GM18861 (cell line): Measurements from ENCODE around the gene SSH3.
"Not testable (repeated sequence)": the region's sequence is repeated elsewhere in the genome, so short reads cannot be mapped to it uniquely, and the experiment has no call there.

ENCODE experiments used
- ATAC-seq: cut with Tn5 transposase; IDR thresholded peaks from one replicate; pipeline ENCODE4 v1.9.1; 2021; ENCODE audit not compliant: unreplicated experiment

Gene SSH3

GRCh38 chr11:67310246-67311050 lies 7.1 kb downstream of the SSH3 start:
- ATAC-seq: no peak

DNA sequence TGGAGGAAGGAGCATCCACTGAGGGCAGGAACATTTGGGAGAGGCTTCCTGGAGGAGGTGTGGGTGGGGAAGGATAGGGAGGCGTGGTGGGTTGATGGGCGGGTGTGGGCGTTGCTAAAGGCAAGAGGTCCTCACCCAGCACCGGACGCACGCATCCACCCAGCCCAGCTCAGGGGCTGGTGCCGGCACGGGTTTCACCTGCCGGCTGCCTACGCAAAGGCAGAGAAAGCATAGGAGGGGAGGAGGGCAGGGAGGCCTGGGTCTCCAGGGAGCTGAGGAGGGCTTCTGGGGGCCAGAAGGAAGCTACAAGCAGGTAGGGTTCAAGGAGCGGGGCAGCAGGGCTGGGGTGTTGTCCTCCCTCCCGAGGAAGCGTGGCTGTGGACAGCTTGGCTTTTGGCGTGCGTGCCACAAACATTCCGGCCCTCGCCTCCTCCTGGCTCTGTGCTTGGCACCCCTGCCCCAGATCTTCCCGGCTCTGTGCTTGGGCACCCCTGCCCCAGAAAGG lies 7.8 kb downstream of the SSH3 start:
- no peak for ATAC-seq

DNA sequence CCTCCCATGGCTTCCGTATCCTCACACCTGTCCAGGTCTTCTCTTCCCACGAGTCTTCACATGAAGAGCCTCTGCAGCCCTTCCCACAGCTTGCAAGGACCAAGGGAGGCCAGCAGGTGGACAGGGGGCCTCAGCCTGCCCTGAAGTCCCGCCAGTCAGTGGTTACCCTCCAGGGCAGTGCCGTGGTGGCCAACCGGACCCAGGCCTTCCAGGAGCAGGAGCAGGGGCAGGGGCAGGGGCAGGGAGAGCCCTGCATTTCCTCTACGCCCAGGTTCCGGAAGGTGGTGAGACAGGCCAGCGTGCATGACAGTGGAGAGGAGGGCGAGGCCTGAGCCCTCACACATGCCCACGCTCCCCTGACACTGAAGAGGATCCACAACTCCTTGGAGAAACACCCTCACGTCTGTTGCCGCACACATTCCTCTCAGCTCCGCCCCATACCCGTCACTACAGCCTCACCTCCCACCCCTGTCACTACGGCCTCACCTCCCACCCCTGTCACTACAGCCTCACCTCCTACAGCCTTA lies 8.3 kb downstream of the SSH3 start:
- no peak for ATAC-seq

- no peak for ATAC-seq
These were observed 9.1 kb downstream of the SSH3 start for GRCh38 chr11:67312187-67313021.

DNA sequence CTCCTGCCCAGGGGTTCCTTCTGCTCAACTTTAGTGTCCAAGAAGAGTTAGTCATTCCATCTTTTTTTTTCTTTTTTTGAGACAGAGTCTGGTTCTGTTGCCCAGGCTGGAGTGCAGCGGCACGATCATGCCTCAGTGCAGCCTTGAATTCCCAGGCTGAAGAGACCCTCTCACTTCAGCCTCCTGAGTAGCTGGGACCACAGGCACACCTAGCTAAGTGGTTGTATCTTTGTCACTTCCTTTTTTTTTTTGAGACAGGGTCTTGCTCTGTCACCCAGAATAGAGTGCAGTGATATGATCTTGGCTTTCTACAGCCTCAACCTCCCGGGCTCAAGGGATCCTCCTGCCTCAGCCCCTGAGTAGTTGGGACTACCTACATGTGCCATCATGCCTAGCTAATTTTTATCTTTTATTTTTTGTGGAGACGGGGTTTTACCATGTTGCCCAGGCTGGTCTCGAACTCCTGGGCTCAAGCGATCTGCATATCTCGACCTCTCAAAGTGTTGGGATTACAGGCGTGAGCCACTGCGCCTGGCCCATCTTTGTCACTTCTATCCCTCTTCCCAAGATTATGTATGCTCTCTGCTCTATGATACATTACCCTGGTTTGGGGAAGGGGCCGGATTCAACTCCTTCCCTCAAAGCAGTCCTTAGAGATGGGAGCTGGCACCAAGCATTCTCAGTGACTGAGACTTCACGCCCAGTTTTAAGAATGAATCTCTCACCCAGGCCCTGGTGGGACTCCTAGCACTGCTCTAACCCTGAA lies 10.0 kb downstream of the SSH3 start:
- no peak for ATAC-seq

GRCh38 chr11:67314218-67314617 lies 10.9 kb downstream of the SSH3 start:
- ATAC-seq: no peak

- ATAC-seq: no peak
These were observed 12.1 kb downstream of the SSH3 start for GRCh38 chr11:67315325-67315909.

DNA sequence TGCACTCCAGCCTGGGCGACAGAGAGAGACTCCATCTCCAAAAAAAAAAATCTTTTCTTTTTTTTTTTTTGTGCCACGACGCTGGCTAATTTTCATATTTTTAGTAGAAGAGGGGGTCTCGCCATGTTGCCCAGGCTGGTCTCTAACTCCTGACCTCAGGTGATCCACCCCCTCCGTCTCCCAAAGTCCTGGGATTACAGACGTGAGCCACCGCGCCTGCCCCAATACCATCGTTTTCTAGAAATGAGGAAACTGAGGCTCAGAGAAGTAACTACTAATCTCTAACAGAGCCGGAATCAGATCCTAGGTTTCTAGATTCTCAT lies 13.5 kb downstream of the SSH3 start:
- ATAC-seq: no peak

DNA sequence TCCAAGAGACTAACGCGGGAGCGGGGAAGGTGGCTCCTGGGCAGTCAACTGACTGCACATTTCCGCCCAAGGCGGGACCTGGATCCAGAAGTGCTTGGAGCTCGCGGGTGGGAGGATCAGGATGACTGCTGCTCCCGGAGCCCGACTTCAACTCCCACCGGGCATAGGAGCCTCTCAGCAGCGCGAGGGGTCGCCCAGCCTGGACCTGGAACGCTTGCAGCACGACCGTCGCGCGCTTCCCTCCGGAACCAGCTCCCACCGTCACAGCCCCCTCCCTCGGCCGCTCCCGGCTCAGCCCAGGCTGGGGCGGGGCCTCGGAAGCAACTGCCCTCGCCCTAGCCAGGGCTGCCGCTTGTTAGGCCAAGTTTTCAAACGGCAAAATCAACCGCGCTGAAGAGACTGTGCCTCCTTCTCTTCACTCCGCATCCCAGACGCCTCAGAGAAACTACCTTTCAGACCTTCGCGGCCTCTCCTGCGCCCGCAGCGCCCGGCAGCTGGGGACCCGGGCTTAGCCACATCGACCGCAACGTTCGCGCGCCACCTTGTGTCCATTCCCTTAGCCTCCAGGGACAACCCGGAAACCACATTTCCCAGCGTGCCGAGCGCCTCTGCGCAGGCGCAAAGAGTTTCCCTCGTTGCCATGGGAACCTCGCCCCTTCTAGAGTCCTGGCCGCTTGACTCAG lies 14.0 kb downstream of the SSH3 start:
- ATAC-seq: peak; percentile 81

- no peak for ATAC-seq
These were observed 14.7 kb downstream of the SSH3 start for GRCh38 chr11:67317888-67318555.

- not testable (repeated sequence) for ATAC-seq
These were observed 15.5 kb downstream of the SSH3 start for GRCh38 chr11:67318876-67319275.

DNA sequence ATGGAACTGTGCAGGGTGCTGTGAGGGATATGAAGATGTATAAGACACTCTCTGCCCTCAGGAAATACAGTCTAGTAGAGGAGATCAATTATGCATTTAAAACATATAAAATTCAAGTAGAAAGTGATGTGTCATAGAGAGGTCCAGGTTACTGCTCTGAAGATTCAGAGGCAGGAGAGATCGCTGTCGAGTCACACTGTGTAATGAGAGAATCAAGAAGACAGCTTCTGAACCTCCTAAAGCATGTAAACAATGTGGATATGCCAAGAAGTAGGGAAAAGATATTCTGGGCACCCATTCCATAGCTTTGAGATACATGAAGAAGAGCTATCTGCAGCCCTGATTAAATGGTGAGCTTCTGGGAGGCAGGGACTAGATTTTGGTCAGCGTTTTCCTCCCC lies 16.7 kb downstream of the SSH3 start:
- ATAC-seq: no peak

DNA sequence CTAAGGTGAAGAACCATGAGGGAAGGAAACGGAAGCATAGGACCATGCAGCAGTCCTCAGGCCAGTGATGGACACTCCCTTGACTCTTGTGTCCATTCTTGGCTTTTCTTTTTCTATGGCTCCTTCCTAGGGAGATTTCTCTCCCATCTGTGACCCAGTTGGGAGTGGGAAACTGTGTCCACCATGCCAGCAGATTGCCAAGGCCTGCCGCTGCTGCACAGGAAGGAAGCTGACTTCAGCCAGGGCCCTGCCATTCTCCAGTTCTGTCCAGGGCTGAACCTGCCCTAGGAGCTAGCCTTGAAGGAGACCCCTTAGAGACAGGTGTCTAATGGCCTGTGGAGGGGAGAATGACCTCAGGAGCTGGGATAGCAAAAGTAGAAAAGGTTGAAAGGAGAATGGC lies 17.4 kb downstream of the SSH3 start:
- ATAC-seq: no peak

DNA sequence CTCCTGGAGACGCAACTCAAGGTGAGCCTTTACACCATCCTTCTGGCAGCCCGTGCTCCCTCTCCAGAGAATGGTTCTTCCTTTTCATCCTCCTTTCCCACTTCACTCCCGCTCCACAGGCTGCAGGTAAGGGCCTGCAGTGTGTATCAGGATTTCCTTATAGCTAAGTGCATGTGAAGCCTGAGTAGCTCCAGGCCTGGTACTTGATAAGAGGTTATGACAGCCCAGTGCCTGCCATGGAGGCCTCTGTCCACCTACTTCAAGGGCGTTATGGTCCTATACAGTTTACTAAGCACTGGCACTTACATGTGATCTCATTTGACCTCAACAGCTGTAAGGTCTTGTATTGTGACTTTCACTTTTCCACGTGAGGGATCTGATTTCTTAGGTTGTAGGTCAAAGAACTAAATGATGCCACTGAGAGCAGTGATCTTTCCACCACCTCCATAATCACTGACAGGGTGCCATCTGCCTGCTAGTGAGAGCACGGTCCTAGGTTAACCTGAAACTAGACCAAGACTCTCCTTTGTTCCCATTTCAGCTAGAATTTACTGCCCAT lies 18.1 kb downstream of the SSH3 start:
- ATAC-seq: no peak

DNA sequence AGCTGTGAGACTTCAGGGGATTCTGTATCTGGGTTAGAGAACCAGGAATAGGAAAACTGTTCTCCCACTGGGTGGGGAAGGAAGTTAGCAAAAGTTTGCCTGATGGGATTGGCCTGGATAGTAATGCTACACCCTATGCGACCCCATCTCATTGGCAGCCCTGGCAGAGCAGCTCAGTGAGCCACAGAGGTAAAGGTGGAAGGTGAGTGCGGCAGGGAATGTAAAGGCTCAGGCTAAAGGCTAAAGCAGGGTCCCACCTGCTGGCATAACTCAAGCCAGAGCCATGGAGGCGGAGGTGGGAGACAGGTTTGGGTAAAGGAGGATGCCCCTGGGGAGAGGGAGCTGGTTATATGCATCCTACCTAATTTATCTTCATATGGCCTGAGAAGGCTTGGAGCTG lies 18.7 kb downstream of the SSH3 start:
- no peak for ATAC-seq

- no peak for ATAC-seq
These were observed 20.2 kb downstream of the SSH3 start for GRCh38 chr11:67323526-67323925.

DNA sequence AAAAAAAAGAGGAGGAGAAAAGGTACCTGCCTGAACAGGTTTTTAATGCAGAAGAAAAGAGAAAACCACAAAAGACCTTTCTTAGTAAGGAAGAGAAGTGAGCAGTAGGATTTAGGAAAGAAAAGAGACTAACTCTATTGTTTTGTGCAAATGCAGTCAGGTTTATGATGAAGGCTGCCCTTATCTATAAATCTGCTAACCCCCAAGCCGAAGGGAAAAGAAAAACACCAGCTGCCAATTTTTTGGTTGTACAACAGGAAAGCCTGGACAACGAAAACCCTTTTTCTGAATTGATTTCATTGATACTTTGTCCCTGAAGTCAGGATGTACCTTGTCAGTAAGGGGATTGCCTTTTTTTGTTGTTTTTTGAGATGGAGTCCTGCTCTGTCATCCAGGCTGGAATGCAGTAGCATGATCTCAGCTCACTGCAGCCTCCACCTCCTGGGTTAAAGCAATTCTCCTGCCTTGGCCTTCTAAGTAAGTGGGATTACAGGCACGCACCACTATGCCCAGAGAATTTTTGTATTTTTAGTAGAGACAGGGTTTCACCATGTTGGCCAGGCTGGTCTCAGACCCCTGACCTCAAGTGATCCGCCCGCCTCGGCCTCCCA lies 28.9 kb downstream of the SSH3 start:
- ATAC-seq: no peak

DNA sequence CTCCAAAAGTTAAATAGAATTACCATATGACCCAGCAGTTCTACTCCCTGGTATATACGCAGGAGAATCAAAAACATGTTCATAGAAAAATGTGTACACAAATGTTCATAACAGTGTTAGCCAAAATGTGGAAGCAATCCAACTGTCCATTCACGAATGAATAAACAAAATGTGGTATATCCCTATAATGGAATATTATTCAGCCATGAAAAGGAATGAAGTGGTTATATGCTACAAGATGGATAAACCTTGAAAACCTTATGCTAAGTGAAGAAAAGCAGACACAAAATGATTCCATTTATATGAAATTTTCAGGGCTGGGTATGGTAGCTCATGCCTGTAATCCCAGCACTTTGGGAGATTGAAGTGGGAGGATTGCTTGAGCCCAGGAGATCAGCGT lies 33.9 kb downstream of the SSH3 start:
- ATAC-seq: no peak

DNA sequence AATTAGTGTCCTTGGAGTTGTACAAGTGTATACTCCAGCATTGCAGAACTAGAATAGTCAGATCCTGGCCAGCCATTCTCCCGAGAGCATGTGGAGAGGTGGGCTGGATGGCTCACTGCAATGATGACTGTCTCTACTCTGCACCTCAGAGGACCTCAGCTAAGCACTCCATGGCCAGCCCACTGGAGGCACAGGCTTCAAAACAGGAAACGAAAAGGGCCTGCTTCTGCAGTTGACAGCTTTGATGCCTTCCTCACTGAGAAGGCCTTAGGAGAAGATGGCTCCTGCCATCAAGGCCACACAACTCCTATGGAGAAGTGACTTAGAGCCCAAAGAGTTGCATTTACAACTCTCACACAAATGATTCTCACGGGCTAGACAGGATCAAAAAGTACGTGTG lies 40.9 kb downstream of the SSH3 start:
- ATAC-seq: no peak
